ENCODE measurements around the gene CACNA2D2. TPM values are rescaled to one million over a fixed set of nuclear protein-coding genes. Genes with fewer than 3 reads are reported as not detected.

The CACNA2D2 gene
- total and polyA plus RNA-seq, 2 of the 8 experiments (the other 6 are each of a cell fraction or from before 2014, with no cell fraction given), result 14.1 to 25.0 TPM

DNA sequence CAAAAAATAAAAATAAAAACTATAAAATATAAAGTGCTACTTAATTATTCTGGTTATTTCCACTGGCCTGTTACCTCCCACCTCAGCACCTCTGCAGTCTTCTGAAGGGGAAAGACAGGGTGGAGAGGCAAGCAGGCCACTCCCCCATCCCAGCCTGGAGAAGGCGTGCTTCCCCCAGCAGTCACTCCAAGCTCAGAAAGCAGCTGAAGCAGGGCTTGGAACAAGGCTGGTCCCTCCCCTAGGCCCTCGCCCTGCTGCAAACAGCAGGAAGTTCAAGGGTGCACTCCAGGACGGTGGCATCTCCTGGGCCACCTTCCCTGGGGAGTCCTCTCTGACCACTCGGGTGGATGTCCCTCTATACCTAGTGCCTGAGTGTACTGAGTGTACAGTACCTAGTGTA lies 21.4 kb downstream of the CACNA2D2 start:
- no peak overlapping the region for H2BK120ac ChIP-seq (replicated peaks; ENCODE audit: low read depth, low read length)
- H3K4me1 ChIP-seq (replicated peaks in 1 of 4; ENCODE audit: control insufficient read depth in 3 of 4, insufficient read depth in 4 of 4, low read length in 3 of 4), result peaks cover 0 to 19% (median 9%) of the 10 kb centered on the region in 4 experiments; a peak in 5 of 7 replicates
- H2AK5ac ChIP-seq (ENCODE audit: low read depth, low read length), result no peak overlapping the region
- no peak overlapping the region for H4K8ac ChIP-seq (ENCODE audit: extremely low read depth, insufficient read depth, low read length)
- peak overlapping the region; percentile 6 for H4K91ac ChIP-seq (replicated peaks; ENCODE audit: insufficient read length, low read length)
- no peak overlapping the region for H3K56ac ChIP-seq (replicated peaks; ENCODE audit: insufficient read length, low read depth, low read length)
- DNase-seq (ENCODE audit: low read depth in 1 of 2, low spot score in 2 of 2) (no peak), FAIRE-seq (no peak)
- no peak for TF ChIP-seq BRCA1 (IDR thresholded peaks at IDR 0.05; ENCODE audit: low read depth, low read length)
- H3K18ac ChIP-seq (ENCODE audit: extremely low read depth, low read length), result no peak overlapping the region
- no peak overlapping the region for H3K4me3 ChIP-seq (ENCODE audit: extremely low read depth in 1 of 4, insufficient read depth in 2 of 4, low read depth in 3 of 4, low read length in 4 of 4)
- peaks cover 1 to 17% of the 10 kb centered on the region in 2 experiments for H4K20me1 ChIP-seq (replicated peaks in 1 of 2; ENCODE audit: control insufficient read depth in 1 of 2, insufficient read depth in 2 of 2, low read length in 2 of 2)
- peaks cover 0 to 2% of the 10 kb centered on the region in 2 experiments; a peak in 1 of 4 replicates for H3K79me2 ChIP-seq (ENCODE audit: control insufficient read depth in 1 of 2, insufficient read depth in 2 of 2, low read length in 2 of 2)
- H3K4ac ChIP-seq (replicated peaks; ENCODE audit: insufficient read length, low read depth, low read length), result no peak overlapping the region
- H4K5ac ChIP-seq (ENCODE audit: insufficient read length, low read depth, low read length), result no peak overlapping the region
- H3K23me2 ChIP-seq (ENCODE audit: low read depth, low read length), result no peaks in the 10 kb centered on the region
- no peak overlapping the region for H3K9ac ChIP-seq (replicated peaks in 1 of 4; ENCODE audit: extremely low read depth in 1 of 4, low read depth in 3 of 4, low read length in 3 of 4)
- no peak overlapping the region for H3K14ac ChIP-seq (ENCODE audit: insufficient read length)
- no peaks in the 10 kb centered on the region; a peak in 1 of 7 replicates for H3K27me3 ChIP-seq (replicated peaks in 1 of 4; ENCODE audit: control insufficient read depth in 3 of 4, extremely low read depth in 1 of 4, insufficient read depth in 3 of 4, low read length in 3 of 4)
- H3K23ac ChIP-seq (ENCODE audit: insufficient read length), result no peak overlapping the region
- 0 out of 2 replicates have a peak overlapping the region, but pooled peaks have one; percentile 17 for H2BK12ac ChIP-seq (ENCODE audit: low read depth, low read length)
- WGBS, 2 experiments (ENCODE audit: extremely low coverage in 1 of 2, insufficient coverage in 1 of 2, insufficient read length in 1 of 2, insufficient replicate concordance in 2 of 2, low coverage in 1 of 2, low lambda C conversion rate in 2 of 2, missing lambda C conversion rate in 1 of 2), result 79% methylated on average over 4 of the region's 4 CpGs; no CpG with 5 or more reads in 1 of the 2 experiments
- H2BK15ac ChIP-seq (ENCODE audit: low read length), result no peak overlapping the region
- no peak overlapping the region for H2BK20ac ChIP-seq (ENCODE audit: low read length)
- no peaks in the 10 kb centered on the region for H3K36me3 ChIP-seq (ENCODE audit: control insufficient read depth in 2 of 4, insufficient read depth in 4 of 4, low read length in 3 of 4)
- H3K79me1 ChIP-seq (ENCODE audit: low read depth, low read length), result 0 out of 2 replicates have a peak, but pooled peaks cover 5% of the 10 kb centered on the region
- CTCF ChIA-PET (ENCODE audit: partially characterized antibody), result interaction anchor here (0.7 to 3.2 kb wide), 15 partner anchors 10 to 135 kb away, joined by 3 to 13 read pairs (median 4); partner anchors contain the start of gene CACNA2D2
- H3K9me3 ChIP-seq (ENCODE audit: insufficient read depth in 2 of 2, low read depth in 1 of 2, low read length in 1 of 2), result no peaks in the 10 kb centered on the region
- H2BK5ac ChIP-seq (ENCODE audit: low read depth, low read length), result no peak overlapping the region
- no peak overlapping the region for H3K4me2 ChIP-seq (ENCODE audit: insufficient read depth in 1 of 2, low read depth in 2 of 2, low read length in 2 of 2)
- no peak overlapping the region for H3K27ac ChIP-seq (ENCODE audit: low read depth, low read length)
- no peak overlapping the region for H2AFZ ChIP-seq (ENCODE audit: low read length)
- POLR2A ChIA-PET (ENCODE audit: partially characterized antibody), result interaction anchor here (2.1 kb wide), 1 partner anchor 9 kb away, joined by 7 read pairs; no protein-coding TSS in a partner anchor

Data from H1 (cell line).